Ishikawa (cell line): ENCODE results near the gene CILP2.

Experiments
- CEBPB ChIP-seq: IDR thresholded peaks from 2 replicates; pipeline ENCODE4 v1.6.1; 2012
- CREB1 ChIP-seq: IDR thresholded peaks from 2 replicates; pipeline ENCODE4 v1.6.1; 2012; ENCODE audit warnings: low read depth
- EGR1 ChIP-seq: IDR thresholded peaks from 2 replicates; pipeline ENCODE4 v1.6.1; 2012
- EP300 ChIP-seq: IDR thresholded peaks from 2 replicates; pipeline ENCODE4 v1.6.1; 2012; ENCODE audit warnings: borderline replicate concordance
- FOXM1 ChIP-seq: IDR thresholded peaks from 2 replicates; pipeline ENCODE4 v1.6.1; 2012; ENCODE audit warnings: low read depth, borderline replicate concordance
- MAX ChIP-seq: IDR thresholded peaks from 2 replicates; pipeline ENCODE4 v1.6.1; 2012
- NFIC ChIP-seq: IDR thresholded peaks from 2 replicates; pipeline ENCODE4 v1.6.1; 2012
- RAD21 ChIP-seq: IDR thresholded peaks from 2 replicates; pipeline ENCODE4 v1.6.1; 2012; ENCODE audit warnings: low read depth
- TAF1 ChIP-seq: IDR thresholded peaks from 2 replicates; pipeline ENCODE4 v1.6.1; 2012; ENCODE audit warnings: low read depth, mild to moderate bottlenecking
- TCF12 ChIP-seq: IDR thresholded peaks from 2 replicates; pipeline ENCODE4 v1.6.1; 2012; ENCODE audit warnings: low read depth
- TEAD4 ChIP-seq: IDR thresholded peaks from 2 replicates; pipeline ENCODE4 v1.6.1; 2012
- USF1 ChIP-seq: IDR thresholded peaks from 2 replicates; pipeline ENCODE4 v1.6.1; 2012
- YY1 ChIP-seq: IDR thresholded peaks from 2 replicates; pipeline ENCODE4 v1.6.1; 2012; ENCODE audit warnings: low read depth
- ZBTB7A ChIP-seq: IDR thresholded peaks from 2 replicates; pipeline ENCODE4 v1.6.1; 2012; ENCODE audit warnings: low read depth
- TF ChIP-seq, protein P1 (sequence below): IDR thresholded peaks from 2 replicates; pipeline ENCODE4 v1.6.1; 2012; ENCODE audit warnings: low read depth, mild to moderate bottlenecking

CILP2 gene

GRCh38 chr19:19527674-19528625, 10.1 kb upstream of the CILP2 start:
- no peak for TF ChIP-seq YY1
- TF ChIP-seq CEBPB = no peak
- TF ChIP-seq ZBTB7A = no peak
- TF ChIP-seq TCF12 = no peak
- TF ChIP-seq RAD21 = no peak
- TF ChIP-seq TEAD4 = no peak
- TF ChIP-seq, protein P1, sequence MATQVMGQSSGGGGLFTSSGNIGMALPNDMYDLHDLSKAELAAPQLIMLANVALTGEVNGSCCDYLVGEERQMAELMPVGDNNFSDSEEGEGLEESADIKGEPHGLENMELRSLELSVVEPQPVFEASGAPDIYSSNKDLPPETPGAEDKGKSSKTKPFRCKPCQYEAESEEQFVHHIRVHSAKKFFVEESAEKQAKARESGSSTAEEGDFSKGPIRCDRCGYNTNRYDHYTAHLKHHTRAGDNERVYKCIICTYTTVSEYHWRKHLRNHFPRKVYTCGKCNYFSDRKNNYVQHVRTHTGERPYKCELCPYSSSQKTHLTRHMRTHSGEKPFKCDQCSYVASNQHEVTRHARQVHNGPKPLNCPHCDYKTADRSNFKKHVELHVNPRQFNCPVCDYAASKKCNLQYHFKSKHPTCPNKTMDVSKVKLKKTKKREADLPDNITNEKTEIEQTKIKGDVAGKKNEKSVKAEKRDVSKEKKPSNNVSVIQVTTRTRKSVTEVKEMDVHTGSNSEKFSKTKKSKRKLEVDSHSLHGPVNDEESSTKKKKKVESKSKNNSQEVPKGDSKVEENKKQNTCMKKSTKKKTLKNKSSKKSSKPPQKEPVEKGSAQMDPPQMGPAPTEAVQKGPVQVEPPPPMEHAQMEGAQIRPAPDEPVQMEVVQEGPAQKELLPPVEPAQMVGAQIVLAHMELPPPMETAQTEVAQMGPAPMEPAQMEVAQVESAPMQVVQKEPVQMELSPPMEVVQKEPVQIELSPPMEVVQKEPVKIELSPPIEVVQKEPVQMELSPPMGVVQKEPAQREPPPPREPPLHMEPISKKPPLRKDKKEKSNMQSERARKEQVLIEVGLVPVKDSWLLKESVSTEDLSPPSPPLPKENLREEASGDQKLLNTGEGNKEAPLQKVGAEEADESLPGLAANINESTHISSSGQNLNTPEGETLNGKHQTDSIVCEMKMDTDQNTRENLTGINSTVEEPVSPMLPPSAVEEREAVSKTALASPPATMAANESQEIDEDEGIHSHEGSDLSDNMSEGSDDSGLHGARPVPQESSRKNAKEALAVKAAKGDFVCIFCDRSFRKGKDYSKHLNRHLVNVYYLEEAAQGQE = no peak
- no peak for TF ChIP-seq FOXM1

GRCh38 chr19:19528721-19529490, 9.2 kb upstream of the CILP2 start, which contains the start of gene YJEFN3:
TSS of gene YJEFN3 (plus strand) at chr19:19528911. CDS start at chr19:19528933, 22 bp downstream.
- TF ChIP-seq EGR1 (no peak), FOXM1 (no peak), USF1 (no peak), MAX (no peak)

- TF ChIP-seq TEAD4 (no peak), CREB1 (no peak), USF1 (no peak), EP300 (no peak), CEBPB (no peak), ZBTB7A (no peak), MAX (no peak), FOXM1 (no peak), RAD21 (no peak), TCF12 (no peak), YY1 (no peak), TAF1 (no peak)
- TF ChIP-seq, protein P1 = no peak
Measured at GRCh38 chr19:19529783-19530422, 8.2 kb upstream of the CILP2 start.

DNA sequence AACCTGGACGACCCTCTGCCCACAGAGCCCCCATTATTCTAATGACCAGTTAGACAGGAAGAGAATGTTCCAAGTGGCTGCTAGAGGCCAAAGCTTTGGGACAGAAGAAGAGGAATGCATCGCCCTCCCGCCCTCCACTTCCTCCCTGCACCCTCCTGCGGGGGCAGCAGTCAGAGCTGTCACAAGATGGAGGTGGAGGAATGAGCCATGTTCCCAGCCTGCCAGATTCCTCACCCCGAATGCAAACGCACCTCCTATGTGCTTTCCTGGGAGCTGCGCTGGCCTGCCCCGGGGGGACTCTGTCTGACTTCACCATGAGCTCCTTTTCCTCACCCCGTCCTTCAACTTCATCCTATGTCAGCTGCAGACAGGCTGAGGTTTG, 7.7 kb upstream of the CILP2 start:
- no peak for TF ChIP-seq EP300
- TF ChIP-seq TAF1 = no peak
- no peak for TF ChIP-seq NFIC
- no peak for TF ChIP-seq EGR1
- TF ChIP-seq FOXM1 = no peak
- no peak for TF ChIP-seq MAX
- TF ChIP-seq CEBPB = no peak
- TF ChIP-seq YY1 = no peak
- no peak for TF ChIP-seq TCF12
- no peak for TF ChIP-seq ZBTB7A
- TF ChIP-seq TEAD4 = no peak
- no peak for TF ChIP-seq CREB1
- TF ChIP-seq USF1 = no peak
- TF ChIP-seq, protein P1 = no peak
- TF ChIP-seq RAD21 = no peak
